GM19397 (cell line): ENCODE data around the gene ZC3H14.

ENCODE experiments used
- ATAC-seq: cut with Tn5 transposase; IDR thresholded peaks from one replicate; pipeline ENCODE4 v1.9.1; 2021; ENCODE audit warnings: mild to moderate bottlenecking, moderate library complexity; ENCODE audit not compliant: unreplicated experiment

The ZC3H14 gene

DNA sequence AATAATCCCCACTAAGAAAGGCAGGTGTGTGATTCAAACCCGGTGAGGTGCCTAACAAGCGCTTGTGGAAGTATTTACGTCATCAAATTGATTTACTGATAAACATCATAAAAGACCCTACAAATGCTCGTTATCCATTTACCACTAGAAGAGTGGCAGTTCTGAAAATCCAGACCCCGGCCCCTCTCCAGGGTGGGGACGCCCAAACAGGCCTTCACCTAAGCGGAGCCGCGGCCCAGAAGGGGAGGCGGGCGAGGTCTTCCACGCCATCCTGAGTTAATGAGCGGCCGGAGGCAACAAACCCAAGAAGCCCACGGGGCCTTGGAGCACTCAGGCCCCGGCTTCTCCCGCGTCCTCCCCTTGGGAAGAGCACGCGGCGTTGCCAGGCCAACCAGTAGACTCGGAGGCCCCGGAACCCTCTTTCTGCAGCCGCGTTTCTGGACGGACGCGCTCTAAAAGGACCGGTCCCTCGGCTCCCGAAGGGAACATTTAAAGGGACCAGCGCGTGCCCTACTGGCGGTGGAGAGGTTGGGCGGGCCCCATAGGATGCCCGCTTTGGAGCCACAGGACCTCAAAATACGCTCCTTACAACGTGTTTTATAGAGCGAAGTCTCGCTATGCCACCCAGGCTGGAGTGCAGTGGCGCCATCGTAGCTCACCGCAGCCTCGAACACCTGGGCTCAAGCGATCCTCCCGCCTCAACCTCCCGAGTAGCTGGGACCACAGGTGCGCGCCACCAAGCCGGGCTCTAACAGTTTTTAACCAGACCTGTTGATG is 11.6 kb upstream of the ZC3H14 start:
- ATAC-seq: peak; percentile 48

- ATAC-seq: no peak
These were observed 10.8 kb upstream of the ZC3H14 start for GRCh38 chr14:88551980-88552431.

GRCh38 chr14:88552876-88553275 is 10.0 kb upstream of the ZC3H14 start:
- ATAC-seq: no peak

GRCh38 chr14:88553886-88554456 is 8.9 kb upstream of the ZC3H14 start:
- ATAC-seq: no peak

GRCh38 chr14:88554457-88555286 is 8.2 kb upstream of the ZC3H14 start, which contains the start of gene PTPN21:
Gene PTPN21 (minus strand): TSS chr14:88555007. CDS start chr14:88550417, 4,590 bp downstream.
- ATAC-seq: peak; percentile 46

- no peak for ATAC-seq
These were observed 6.3 kb upstream of the ZC3H14 start for GRCh38 chr14:88556581-88556980.

GRCh38 chr14:88559852-88560251 is 3.0 kb upstream of the ZC3H14 start:
- ATAC-seq: no peak

DNA sequence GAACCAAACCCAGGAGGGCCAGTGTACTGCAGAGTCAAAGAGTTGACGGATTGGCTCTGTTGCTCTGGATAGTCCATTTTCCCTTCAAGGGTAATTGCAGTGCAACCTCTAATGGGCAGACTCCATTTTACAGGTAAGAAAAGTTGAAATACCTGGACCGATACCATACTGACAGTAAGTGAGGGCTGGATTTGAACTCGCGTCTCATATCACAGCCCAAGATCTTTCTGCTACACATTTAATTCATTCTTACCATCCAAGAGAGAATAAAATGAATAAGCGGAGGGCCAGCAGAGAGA is 356 bp upstream of the ZC3H14 start:
- peak; percentile 3 for ATAC-seq

- ATAC-seq: no peak
These were observed 1.0 kb downstream of the ZC3H14 start for GRCh38 chr14:88563845-88564244.

GRCh38 chr14:88565427-88565826 is 2.6 kb downstream of the ZC3H14 start:
- no peak for ATAC-seq

GRCh38 chr14:88568196-88568595 is 5.4 kb downstream of the ZC3H14 start:
- no peak for ATAC-seq

DNA sequence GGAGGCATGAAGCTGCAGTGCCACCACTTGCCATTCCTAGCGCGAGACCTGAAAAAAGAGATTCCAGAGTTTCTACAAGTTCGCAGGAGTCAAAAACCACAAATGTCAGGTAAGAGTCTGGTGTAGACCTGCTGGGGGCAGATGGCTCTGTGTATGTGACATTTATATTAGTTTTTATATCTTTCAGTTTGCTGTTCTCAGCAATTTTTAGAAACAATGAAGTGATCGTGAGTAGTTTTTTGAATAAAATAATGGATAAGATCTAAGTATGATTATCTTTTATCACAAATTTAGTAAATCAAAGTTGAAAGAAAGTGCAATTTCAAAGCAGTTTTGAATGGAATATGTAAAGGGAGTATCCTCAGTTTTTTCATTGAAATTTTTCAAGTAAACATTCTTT is 9.3 kb downstream of the ZC3H14 start:
- no peak for ATAC-seq

- ATAC-seq: no peak
These were observed 13.4 kb downstream of the ZC3H14 start for GRCh38 chr14:88576222-88576621.

DNA sequence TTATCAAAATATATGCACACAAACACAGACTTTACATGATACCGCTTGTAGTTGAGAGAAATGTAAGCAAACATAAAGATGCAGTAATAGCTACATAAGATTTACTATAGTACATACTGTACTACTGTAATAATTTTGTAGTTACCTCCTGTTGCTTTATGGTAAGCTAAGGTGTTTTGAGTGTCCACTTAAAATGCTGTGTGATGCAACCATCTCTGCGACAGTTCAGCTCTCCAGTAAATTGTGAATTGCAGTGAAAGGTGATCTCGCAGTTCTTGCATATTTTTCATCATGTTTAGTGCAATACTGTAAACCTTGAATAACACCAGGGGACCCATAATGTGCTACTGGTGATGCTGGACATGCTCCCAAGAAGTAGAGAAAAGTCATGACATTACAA is 21.6 kb downstream of the ZC3H14 start:
- ATAC-seq: no peak

DNA sequence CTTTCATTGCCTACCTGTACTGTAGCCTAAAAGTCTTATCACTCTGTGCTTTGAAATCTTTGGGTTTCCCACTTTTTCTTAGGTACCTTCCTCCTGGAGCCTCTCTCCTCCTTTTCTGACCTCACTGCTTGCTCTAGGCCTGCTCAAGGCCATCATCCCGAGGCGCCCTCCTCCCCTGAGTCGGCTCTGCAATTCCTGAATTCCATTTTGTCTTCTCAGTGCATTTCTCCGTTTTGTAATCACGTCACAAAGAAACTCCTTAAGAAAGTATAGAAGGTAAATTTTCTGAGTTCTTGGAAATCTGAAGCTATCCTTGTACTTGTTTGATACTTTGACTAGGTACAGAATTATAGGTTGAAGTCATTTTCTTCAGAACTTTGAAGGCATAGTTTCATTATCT is 25.2 kb downstream of the ZC3H14 start:
- no peak for ATAC-seq

GRCh38 chr14:88590173-88590572 is 27.3 kb downstream of the ZC3H14 start:
- no peak for ATAC-seq

- ATAC-seq: no peak
These were observed 29.2 kb downstream of the ZC3H14 start for GRCh38 chr14:88592031-88592430.

- ATAC-seq: no peak
These were observed 34.2 kb downstream of the ZC3H14 start for GRCh38 chr14:88597038-88597437.

DNA sequence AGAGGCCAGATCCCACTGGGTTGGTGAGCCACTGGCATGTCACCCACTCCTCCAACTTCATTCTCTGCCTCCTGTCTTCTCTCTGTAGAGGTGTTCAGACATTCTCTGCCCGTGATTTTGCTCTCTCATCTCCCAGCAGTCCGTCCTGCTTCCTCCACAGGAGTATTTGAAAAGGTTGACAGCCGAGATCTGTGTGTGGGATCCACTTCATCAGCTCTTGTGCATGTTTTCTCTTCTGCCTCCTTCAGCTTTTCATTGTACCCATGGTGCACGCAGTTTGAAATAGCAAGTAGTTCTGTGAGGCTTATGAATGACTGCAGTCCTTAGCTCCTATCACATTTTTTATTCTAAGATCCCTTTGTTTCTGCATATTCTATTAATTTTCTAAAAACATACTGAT is 34.8 kb downstream of the ZC3H14 start:
- ATAC-seq: no peak

GRCh38 chr14:88598097-88598675 is 35.3 kb downstream of the ZC3H14 start:
- no peak for ATAC-seq

DNA sequence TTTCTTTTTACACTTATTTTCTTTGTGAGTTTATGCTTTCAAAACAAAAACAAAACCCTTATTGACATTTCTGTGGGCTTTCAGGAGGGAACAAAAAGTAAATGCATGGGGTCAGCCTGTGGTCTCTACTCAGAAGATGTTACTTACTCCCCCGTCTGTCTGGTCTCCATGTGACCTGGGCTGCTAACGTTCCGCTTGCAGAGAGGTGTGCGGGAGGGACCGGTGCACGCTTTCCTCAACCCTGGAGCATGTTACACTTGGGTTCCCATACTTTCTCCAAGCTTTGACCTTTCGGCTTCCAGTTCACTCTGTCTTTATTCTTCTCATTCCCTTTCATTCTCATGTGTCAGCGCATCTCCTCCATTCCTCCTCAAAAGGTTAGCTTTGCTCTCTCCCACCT is 36.5 kb downstream of the ZC3H14 start:
- peak; percentile 36 for ATAC-seq
